BLaER1 (cell line): Measurements from ENCODE around the gene LPP.

Source experiments
- H3K27ac ChIP-seq: shearing (Covaris generic); formaldehyde crosslinking; 2 replicates; pipeline ENCODE4 v1.8.1; 2022
- H3K27me3 ChIP-seq: shearing (Covaris generic); formaldehyde crosslinking; 2 replicates; pipeline ENCODE4 v1.8.1; 2022
- H3K36me3 ChIP-seq: shearing (Covaris generic); formaldehyde crosslinking; 2 replicates; pipeline ENCODE4 v1.8.1; 2022
- H3K4me1 ChIP-seq: shearing (Covaris generic); formaldehyde crosslinking; 2 replicates; pipeline ENCODE4 v1.8.1; 2022
- H3K4me2 ChIP-seq: shearing (Covaris generic); formaldehyde crosslinking; 2 replicates; pipeline ENCODE4 v1.8.1; 2022
- H3K4me3 ChIP-seq: shearing (Covaris generic); formaldehyde crosslinking; 2 replicates; pipeline ENCODE4 v1.8.1; 2022
- H3K9ac ChIP-seq: shearing (Covaris generic); formaldehyde crosslinking; 2 replicates; pipeline ENCODE4 v1.8.1; 2022
- H3K9me3 ChIP-seq: shearing (Covaris generic); formaldehyde crosslinking; 2 replicates; pipeline ENCODE4 v1.8.1; 2022
- H4K20me1 ChIP-seq: shearing (Covaris generic); formaldehyde crosslinking; 2 replicates; pipeline ENCODE4 v1.8.1; 2022
- Cebpa-rat ChIP-seq: shearing (Covaris generic); IDR thresholded peaks from 2 replicates; pipeline ENCODE4 v1.8.1; 2022

The LPP gene

GRCh38 chr3:188589071-188589470 is 435.1 kb downstream of the LPP start:
- Histone ChIP-seq H3K4me1 (no peaks in the 10 kb centered on the region), H3K9me3 (no peaks in the 10 kb centered on the region), H3K9ac (no peak overlapping the region), H3K36me3 (no peaks in the 10 kb centered on the region), H4K20me1 (no peaks in the 10 kb centered on the region), H3K27me3 (no peaks in the 10 kb centered on the region), H3K27ac (no peak overlapping the region), H3K4me3 (no peak overlapping the region), H3K4me2 (no peak overlapping the region)
- TF ChIP-seq Cebpa-rat: no peak

- Histone ChIP-seq H3K4me2 (no peak overlapping the region), H4K20me1 (no peaks in the 10 kb centered on the region), H3K9me3 (no peaks in the 10 kb centered on the region), H3K9ac (no peak overlapping the region), H3K36me3 (no peaks in the 10 kb centered on the region), H3K4me1 (no peaks in the 10 kb centered on the region), H3K27ac (no peak overlapping the region), H3K4me3 (no peak overlapping the region), H3K27me3 (no peaks in the 10 kb centered on the region)
- TF ChIP-seq Cebpa-rat: no peak
Observed at GRCh38 chr3:188589771-188590170, 435.8 kb downstream of the LPP start.

- Histone ChIP-seq H3K4me2 (no peak overlapping the region), H3K27ac (no peak overlapping the region)
Observed at GRCh38 chr3:188590557-188590956, 436.6 kb downstream of the LPP start.

GRCh38 chr3:188594139-188594538 is 440.2 kb downstream of the LPP start:
- no peak overlapping the region for H3K4me3 ChIP-seq
- H4K20me1 ChIP-seq: no peaks in the 10 kb centered on the region
- no peak overlapping the region for H3K9ac ChIP-seq
- no peak overlapping the region for H3K27ac ChIP-seq
- H3K36me3 ChIP-seq: no peaks in the 10 kb centered on the region
- H3K4me1 ChIP-seq: no peaks in the 10 kb centered on the region
- no peaks in the 10 kb centered on the region for H3K27me3 ChIP-seq
- no peaks in the 10 kb centered on the region for H3K9me3 ChIP-seq
- no peak for TF ChIP-seq Cebpa-rat
- no peak overlapping the region for H3K4me2 ChIP-seq

More at GRCh38 chr3:188590557-188590956, 436.6 kb downstream of the LPP start:
- H3K36me3 ChIP-seq: no peaks in the 10 kb centered on the region
- no peak overlapping the region for H3K4me3 ChIP-seq
- H3K9ac ChIP-seq: no peak overlapping the region
- no peak for TF ChIP-seq Cebpa-rat
- H3K27me3 ChIP-seq: no peaks in the 10 kb centered on the region
- no peaks in the 10 kb centered on the region for H3K9me3 ChIP-seq
- H3K4me1 ChIP-seq: no peaks in the 10 kb centered on the region
- H4K20me1 ChIP-seq: no peaks in the 10 kb centered on the region

GRCh38 chr3:188595890-188596376 is 442.0 kb downstream of the LPP start:
- no peaks in the 10 kb centered on the region for H3K9me3 ChIP-seq
- no peaks in the 10 kb centered on the region for H3K36me3 ChIP-seq
- no peak overlapping the region for H3K4me2 ChIP-seq
- no peak overlapping the region for H3K9ac ChIP-seq
- H3K4me1 ChIP-seq: no peaks in the 10 kb centered on the region
- H4K20me1 ChIP-seq: no peaks in the 10 kb centered on the region
- TF ChIP-seq Cebpa-rat: no peak
- H3K4me3 ChIP-seq: no peak overlapping the region
- H3K27me3 ChIP-seq: no peaks in the 10 kb centered on the region
- no peak overlapping the region for H3K27ac ChIP-seq

GRCh38 chr3:188598894-188599293 is 444.9 kb downstream of the LPP start:
- Histone ChIP-seq H3K36me3 (no peaks in the 10 kb centered on the region), H3K4me2 (no peak overlapping the region), H3K27ac (no peak overlapping the region), H4K20me1 (no peaks in the 10 kb centered on the region), H3K4me1 (no peaks in the 10 kb centered on the region), H3K27me3 (no peaks in the 10 kb centered on the region), H3K9ac (no peak overlapping the region), H3K9me3 (no peaks in the 10 kb centered on the region), H3K4me3 (no peak overlapping the region)
- TF ChIP-seq Cebpa-rat: no peak

- Histone ChIP-seq H3K36me3 (no peaks in the 10 kb centered on the region), H3K27me3 (no peaks in the 10 kb centered on the region), H3K4me3 (no peak overlapping the region), H3K27ac (no peak overlapping the region), H4K20me1 (no peaks in the 10 kb centered on the region), H3K9ac (no peak overlapping the region), H3K4me2 (no peak overlapping the region), H3K9me3 (no peaks in the 10 kb centered on the region), H3K4me1 (no peaks in the 10 kb centered on the region)
- no peak for TF ChIP-seq Cebpa-rat
Observed at GRCh38 chr3:188602111-188602510, 448.2 kb downstream of the LPP start.

GRCh38 chr3:188602620-188603019 is 448.7 kb downstream of the LPP start:
- no peaks in the 10 kb centered on the region for H3K36me3 ChIP-seq
- no peaks in the 10 kb centered on the region for H3K27me3 ChIP-seq
- H3K9ac ChIP-seq: no peak overlapping the region
- no peaks in the 10 kb centered on the region for H3K4me1 ChIP-seq
- no peaks in the 10 kb centered on the region for H4K20me1 ChIP-seq
- TF ChIP-seq Cebpa-rat: no peak
- H3K9me3 ChIP-seq: no peaks in the 10 kb centered on the region
- H3K4me2 ChIP-seq: no peak overlapping the region
- H3K27ac ChIP-seq: no peak overlapping the region
- H3K4me3 ChIP-seq: no peak overlapping the region

GRCh38 chr3:188604651-188605050 is 450.7 kb downstream of the LPP start:
- Histone ChIP-seq H3K27me3 (no peaks in the 10 kb centered on the region), H3K4me1 (no peaks in the 10 kb centered on the region), H3K36me3 (peaks cover 8% of the 10 kb centered on the region), H3K4me3 (no peak overlapping the region), H3K4me2 (no peak overlapping the region), H3K9me3 (peaks cover 19% of the 10 kb centered on the region), H3K27ac (no peak overlapping the region), H3K9ac (no peak overlapping the region), H4K20me1 (no peaks in the 10 kb centered on the region)
- TF ChIP-seq Cebpa-rat: no peak

- H3K9me3 ChIP-seq: peaks cover 20% of the 10 kb centered on the region
- peaks cover 14% of the 10 kb centered on the region for H3K36me3 ChIP-seq
- H3K4me3 ChIP-seq: no peak overlapping the region
- H3K4me2 ChIP-seq: no peak overlapping the region
- H4K20me1 ChIP-seq: no peaks in the 10 kb centered on the region
- no peaks in the 10 kb centered on the region for H3K27me3 ChIP-seq
- H3K4me1 ChIP-seq: no peaks in the 10 kb centered on the region
- H3K27ac ChIP-seq: no peak overlapping the region
- no peak overlapping the region for H3K9ac ChIP-seq
- TF ChIP-seq Cebpa-rat: no peak
Observed at GRCh38 chr3:188605231-188605630, 451.3 kb downstream of the LPP start.

- Histone ChIP-seq H3K27ac (no peak overlapping the region), H3K36me3 (peaks cover 19% of the 10 kb centered on the region), H3K9me3 (peaks cover 20% of the 10 kb centered on the region), H3K9ac (no peak overlapping the region), H3K4me1 (no peaks in the 10 kb centered on the region), H3K4me3 (no peak overlapping the region), H3K4me2 (no peak overlapping the region), H3K27me3 (no peaks in the 10 kb centered on the region), H4K20me1 (no peaks in the 10 kb centered on the region)
- no peak for TF ChIP-seq Cebpa-rat
Observed at GRCh38 chr3:188605905-188606304, 451.9 kb downstream of the LPP start.
